ENCODE data around the gene ZNF396. TPM values are rescaled to one million over a fixed set of nuclear protein-coding genes. Genes with fewer than 3 reads are reported as not detected.

ZNF396 gene
- total RNA-seq, 1 donor from 2014 or later, result 0.19 TPM

Other genes starting within 250 kb of the ZNF396 start
- gene ZNF397, start 136.3 kb downstream of the ZNF396 start, total RNA-seq, result 19.2 and 22.6 TPM in 2 replicates
- 11.6 and 12.2 TPM in 2 replicates for gene ZSCAN30, start 87.1 kb downstream of the ZNF396 start, total RNA-seq
- gene ZNF24, start 32.9 kb downstream of the ZNF396 start, total RNA-seq, result 53.9 and 57.8 TPM in 2 replicates
- gene INO80C, start 120.6 kb upstream of the ZNF396 start, total RNA-seq, result 34.7 and 37.6 TPM in 2 replicates
- 47.0 and 50.8 TPM in 2 replicates for gene GALNT1, start 204.4 kb upstream of the ZNF396 start, total RNA-seq

All from activated CD4-positive, alpha-beta T cell treated with anti-CD3 and anti-CD28 coated beads, Interleukin-2, amount 10 ng/mL, durations not matched to agents 24 days and 14 days (primary cell).